CD4-positive, alpha-beta T cell treated with Interleukin-6 at 100 ng/mL for 8 hours (primary cell): ENCODE measurements around the gene TTPAL.

Experiments
- DNase-seq: peaks from one replicate; pipeline ENCODE4 v3.0.0-alpha.2; 2020; ENCODE audit warnings: mixed read lengths, low spot score

Gene TTPAL

GRCh38 chr20:44497761-44498160 is 22.1 kb downstream of the TTPAL start:
- no peak for DNase-seq

- DNase-seq = no peak
Measured at GRCh38 chr20:44500221-44500620, 24.5 kb downstream of the TTPAL start.

GRCh38 chr20:44501448-44501847 is 25.8 kb downstream of the TTPAL start:
- DNase-seq = no peak

- DNase-seq = no peak
Measured at GRCh38 chr20:44502968-44503367, 27.3 kb downstream of the TTPAL start.

GRCh38 chr20:44504402-44505307 is 29.0 kb downstream of the TTPAL start:
- DNase-seq = no peak

- no peak for DNase-seq
Measured at GRCh38 chr20:44509762-44510161, 34.1 kb downstream of the TTPAL start.

GRCh38 chr20:44513871-44514270 is 38.2 kb downstream of the TTPAL start:
- DNase-seq = no peak

- DNase-seq = no peak
Measured at GRCh38 chr20:44516491-44516890, 40.8 kb downstream of the TTPAL start.

GRCh38 chr20:44517454-44517853 is 41.8 kb downstream of the TTPAL start:
- DNase-seq = no peak

GRCh38 chr20:44518248-44518647 is 42.6 kb downstream of the TTPAL start:
- DNase-seq = no peak

- no peak for DNase-seq
Measured at GRCh38 chr20:44520881-44521280, 45.2 kb downstream of the TTPAL start.

GRCh38 chr20:44521484-44522481 is 46.1 kb downstream of the TTPAL start, which contains the start of gene SERINC3:
TSS of gene SERINC3 (minus strand) at chr20:44522070. CDS start at chr20:44521951, 119 bp downstream.
- DNase-seq = peak; percentile 94

- no peak for DNase-seq
Measured at GRCh38 chr20:44522841-44523240, 47.2 kb downstream of the TTPAL start.

- no peak for DNase-seq
Measured at GRCh38 chr20:44523746-44524145, 48.1 kb downstream of the TTPAL start.

- DNase-seq = no peak
Measured at GRCh38 chr20:44526129-44526528, 50.5 kb downstream of the TTPAL start.

- no peak for DNase-seq
Measured at GRCh38 chr20:44527716-44528199, 52.1 kb downstream of the TTPAL start.

GRCh38 chr20:44528309-44528708 is 52.6 kb downstream of the TTPAL start:
- no peak for DNase-seq

GRCh38 chr20:44532259-44532980 is 56.7 kb downstream of the TTPAL start:
- DNase-seq = no peak

GRCh38 chr20:44532981-44533331 is 57.3 kb downstream of the TTPAL start:
- peak; percentile 13 for DNase-seq

- DNase-seq = no peak
Measured at GRCh38 chr20:44533928-44534327, 58.3 kb downstream of the TTPAL start.

- no peak for DNase-seq
Measured at GRCh38 chr20:44536175-44536574, 60.5 kb downstream of the TTPAL start.

- no peak for DNase-seq
Measured at GRCh38 chr20:44537993-44538392, 62.3 kb downstream of the TTPAL start.
